NCI-H2081 treated with DMSO at 0.1 percent for 48 hours (cell line): ENCODE data around the gene RAB5A.
A peak's percentile ranks its signal among the peaks of the same experiment; 100 is the strongest.
"Not testable (repeated sequence)": the region's sequence is repeated elsewhere in the genome, so short reads cannot be mapped to it uniquely, and the experiment has no call there.

Experiments used
- DNase-seq: peaks from one replicate; lab custom pipeline; 2025; lab: John Stamatoyannopoulos, UW

Gene RAB5A

GRCh38 chr3:19946832-19947548 is at the start of gene RAB5A:
Gene RAB5A, plus strand, starts transcription at chr3:19947097. Its CDS starts 3,802 bp downstream, at chr3:19950899.
- peak; percentile 93 for DNase-seq

- DNase-seq = no peak
These were observed 48.2 kb upstream of the RAB5A start for GRCh38 chr3:19898721-19899120.

GRCh38 chr3:19899264-19899663 is 47.6 kb upstream of the RAB5A start:
- DNase-seq = no peak

GRCh38 chr3:19899833-19900232 is 47.1 kb upstream of the RAB5A start:
- not testable (repeated sequence) for DNase-seq

- no peak for DNase-seq
These were observed 45.6 kb upstream of the RAB5A start for GRCh38 chr3:19901337-19901736.

- no peak for DNase-seq
These were observed 45.0 kb upstream of the RAB5A start for GRCh38 chr3:19901918-19902317.

GRCh38 chr3:19903649-19904048 is 43.2 kb upstream of the RAB5A start:
- no peak for DNase-seq

- no peak for DNase-seq
These were observed 39.4 kb upstream of the RAB5A start for GRCh38 chr3:19907523-19907922.

GRCh38 chr3:19911452-19911851 is 35.4 kb upstream of the RAB5A start:
- DNase-seq = no peak

GRCh38 chr3:19917167-19917566 is 29.7 kb upstream of the RAB5A start:
- no peak for DNase-seq

- DNase-seq = no peak
These were observed 26.4 kb upstream of the RAB5A start for GRCh38 chr3:19920401-19921080.

- DNase-seq = no peak
These were observed 15.7 kb upstream of the RAB5A start for GRCh38 chr3:19931180-19931692.

GRCh38 chr3:19931767-19932188 is 15.1 kb upstream of the RAB5A start:
- no peak for DNase-seq

- DNase-seq = no peak
These were observed 14.5 kb upstream of the RAB5A start for GRCh38 chr3:19932422-19932821.

GRCh38 chr3:19934098-19934566 is 12.8 kb upstream of the RAB5A start, which contains the start of gene EFHB:
Gene EFHB, minus strand, starts transcription at chr3:19934217. Its CDS starts 199 bp downstream, at chr3:19934018.
- no peak for DNase-seq

- DNase-seq = no peak
These were observed 9.2 kb upstream of the RAB5A start for GRCh38 chr3:19937459-19938294.

GRCh38 chr3:19938295-19938627 is 8.6 kb upstream of the RAB5A start:
- DNase-seq = no peak

GRCh38 chr3:19940643-19941042 is 6.3 kb upstream of the RAB5A start:
- no peak for DNase-seq

- no peak for DNase-seq
These were observed 1.4 kb upstream of the RAB5A start for GRCh38 chr3:19945534-19945933.

GRCh38 chr3:19945969-19946831 is 697 bp upstream of the RAB5A start:
- no peak for DNase-seq

- no peak for DNase-seq
These were observed 790 bp downstream of the RAB5A start for GRCh38 chr3:19947549-19948225.
